IMR-90 (cell line): Measurements from ENCODE around the gene LMAN2L. TPM values are rescaled to one million over a fixed set of nuclear protein-coding genes. Genes with fewer than 3 reads are reported as not detected.

Experiments used
- ATAC-seq: fragments of 200-7000 bp; cut with Tn5 transposase; 2 replicates; pipeline ENCODE4 v1.9.1; 2020; ENCODE audit warnings: low read depth, mild to moderate bottlenecking, moderate library complexity
- BruUV-seq: library from RNA; stranded (reverse); fragments of 400-500 nt; replicated peaks from 2 replicates; lab custom pipeline; 2021; lab: Mats Ljungman, UMichigan
- CTCF ChIA-PET: fragments of 300-600 bp; formaldehyde crosslinking; extraction: SDS; loops from one replicate; lab custom pipeline; 2021; ENCODE audit warnings: antibody characterized with exemption; lab: Yijun Ruan, JAX
- POLR2A ChIA-PET: fragments of 300-600 bp; sonication (Branson Sonifier 250); formaldehyde crosslinking; loops from one replicate; lab custom pipeline; 2022; ENCODE audit warnings: antibody characterized with exemption; ENCODE audit not compliant: unreplicated experiment; lab: Charles Lee
- DNase-seq: peaks from one replicate; pipeline ENCODE4 v3.0.0; 2013
- H2AFZ ChIP-seq: replicated peaks from 2 replicates; pipeline ENCODE3; 2013; ENCODE audit warnings: low read length, mild to moderate bottlenecking; ENCODE audit not compliant: poor library complexity
- H2AK5ac ChIP-seq: 2 replicates; pipeline ENCODE4 v1.6.1; 2013; ENCODE audit warnings: low read depth, low read length, inconsistent platforms
- H2AK9ac ChIP-seq: replicated peaks from 2 replicates; pipeline ENCODE3; 2013; ENCODE audit warnings: mild to moderate bottlenecking, low read depth, low read length, moderate library complexity; ENCODE audit not compliant: poor library complexity
- H2BK120ac ChIP-seq: 2 replicates; pipeline ENCODE4 v1.6.1; 2013; ENCODE audit warnings: low read depth, low read length, inconsistent platforms
- H2BK15ac ChIP-seq: 3 replicates; pipeline ENCODE4 v1.6.1; 2013; ENCODE audit warnings: low read depth, low read length, inconsistent platforms
- H2BK20ac ChIP-seq: 2 replicates; pipeline ENCODE4 v1.6.1; 2013; ENCODE audit warnings: low read depth, mild to moderate bottlenecking, inconsistent platforms, low read length, moderate library complexity
- H2BK5ac ChIP-seq: 2 replicates; pipeline ENCODE4 v1.6.1; 2013; ENCODE audit warnings: mild to moderate bottlenecking, low read depth, low read length, inconsistent platforms; ENCODE audit not compliant: poor library complexity, severe bottlenecking
- H3K14ac ChIP-seq: replicated peaks from 2 replicates; pipeline ENCODE4 v1.6.1; 2013; ENCODE audit warnings: low read depth, low read length, inconsistent platforms
- H3K18ac ChIP-seq: 2 replicates; pipeline ENCODE4 v1.6.1; 2013; ENCODE audit warnings: low read depth, low read length, control low read depth
- H3K23ac ChIP-seq: 2 replicates; pipeline ENCODE4 v1.6.1; 2013; ENCODE audit warnings: low read depth, low read length, inconsistent platforms
- H3K27ac ChIP-seq: 2 replicates; pipeline ENCODE4 v1.5.1; 2013; ENCODE audit warnings: mild to moderate bottlenecking, control low read depth, low read length; ENCODE audit not compliant: insufficient read depth
- H3K27me3 ChIP-seq: 2 replicates; pipeline ENCODE4 v1.6.1; 2013; ENCODE audit warnings: low read length; ENCODE audit not compliant: control insufficient read depth, insufficient read depth
- H3K36me3 ChIP-seq: 2 replicates; pipeline ENCODE4 v1.6.1; 2013; ENCODE audit warnings: low read length, mixed read lengths; ENCODE audit not compliant: control insufficient read depth, insufficient read depth
- H3K4ac ChIP-seq: 2 replicates; pipeline ENCODE4 v1.6.1; 2013; ENCODE audit warnings: low read depth, low read length, inconsistent platforms
- H3K4me1 ChIP-seq: 2 replicates; pipeline ENCODE4 v1.6.1; 2013; ENCODE audit warnings: low read length, mixed read lengths; ENCODE audit not compliant: control insufficient read depth, insufficient read depth
- H3K4me2 ChIP-seq: 2 replicates; pipeline ENCODE4 v1.6.1; 2013; ENCODE audit warnings: low read depth, mild to moderate bottlenecking, control low read depth, low read length, moderate library complexity
- H3K4me3 ChIP-seq: 2 replicates; pipeline ENCODE4 v1.5.1; 2013; ENCODE audit warnings: low read depth, mild to moderate bottlenecking, control low read depth, low read length, moderate library complexity; ENCODE audit not compliant: insufficient read depth
- H3K56ac ChIP-seq: 2 replicates; pipeline ENCODE4 v1.6.1; 2013; ENCODE audit warnings: low read length, inconsistent platforms; ENCODE audit not compliant: insufficient read depth; ENCODE audit errors: extremely low read depth
- H3K79me1 ChIP-seq, 2 experiments: 2 replicates each; pipeline ENCODE4 v1.6.1; 2013; ENCODE audit warnings: low read length in 2 of 2, inconsistent platforms in 1 of 2, low read depth in 1 of 2
- H3K9ac ChIP-seq: 2 replicates; pipeline ENCODE4 v1.6.1; 2013; ENCODE audit warnings: low read depth, low read length, control low read depth
- H3K9me1 ChIP-seq: 2 replicates; pipeline ENCODE4 v1.6.1; 2013; ENCODE audit warnings: low read length, inconsistent platforms; ENCODE audit not compliant: insufficient read depth
- H3K9me3 ChIP-seq: 2 replicates; pipeline ENCODE4 v1.6.1; 2013; ENCODE audit warnings: low read length; ENCODE audit not compliant: control insufficient read depth, insufficient read depth
- H4K20me1 ChIP-seq: 2 replicates; pipeline ENCODE4 v1.6.1; 2013; ENCODE audit warnings: low read length, inconsistent platforms; ENCODE audit not compliant: insufficient read depth
- H4K5ac ChIP-seq: 2 replicates; pipeline ENCODE4 v1.6.1; 2013; ENCODE audit warnings: mild to moderate bottlenecking, low read depth, low read length, control low read depth
- H4K8ac ChIP-seq, 2 experiments: 2 replicates each; pipeline ENCODE4 v1.6.1; 2013; ENCODE audit warnings: low read depth in 2 of 2, low read length in 2 of 2, control low read depth in 1 of 2, inconsistent platforms in 1 of 2
- H4K91ac ChIP-seq: 2 replicates; pipeline ENCODE4 v1.6.1; 2013; ENCODE audit warnings: low read depth, low read length, inconsistent platforms; ENCODE audit not compliant: insufficient read depth
- BHLHE40 ChIP-seq: fragments of 150-350 bp; IDR thresholded peaks from 2 replicates; pipeline ENCODE4 v1.6.1; 2016; ENCODE audit warnings: mild to moderate bottlenecking, low read depth, low read length
- CEBPB ChIP-seq: IDR thresholded peaks from 2 replicates; pipeline ENCODE4 v1.6.1; 2012; ENCODE audit warnings: low read depth, low read length, improper control_type of control experiment
- MAFK ChIP-seq: IDR thresholded peaks from 2 replicates; pipeline ENCODE4 v1.6.1; 2012; ENCODE audit warnings: low read depth, low read length, improper control_type of control experiment
- MAZ ChIP-seq: IDR thresholded peaks from 2 replicates; pipeline ENCODE4 v1.6.1; 2012; ENCODE audit warnings: low read depth, mild to moderate bottlenecking, low read length, improper control_type of control experiment, moderate library complexity, borderline replicate concordance
- NFE2L2 ChIP-seq: fragments of 150-350 bp; IDR thresholded peaks from 2 replicates; pipeline ENCODE4 v1.6.1; 2016; ENCODE audit warnings: low read depth, mild to moderate bottlenecking, low read length
- POLR2A ChIP-seq: IDR thresholded peaks from 2 replicates; pipeline ENCODE4 v1.6.1; 2012; ENCODE audit warnings: mild to moderate bottlenecking, low read depth, low read length
- RAD21 ChIP-seq: IDR thresholded peaks from 2 replicates; pipeline ENCODE4 v1.6.1; 2012; ENCODE audit warnings: low read length, improper control_type of control experiment
- WGBS, 2 experiments: methylation state at CpG; one replicate each; pipeline versions ENCODE4 v1.1.5 to v1.1.7; 2013; ENCODE audit warnings: missing lambda C conversion rate in 2 of 2; ENCODE audit not compliant: insufficient read length in 1 of 2; ENCODE audit errors: extremely low coverage in 2 of 2; 5-methylcytosine and 5-hydroxymethylcytosine counted together
- dilution Hi-C: fragments of 300-500 bp; cut with HindIII; formaldehyde crosslinking; loops from one replicate; pipeline ENCODE4 v1.14.3; 2018; ENCODE audit warnings: low sequenced_read_pairs; ENCODE audit not compliant: unreplicated experiment
- in situ Hi-C: fragments of 300-500 bp; cut with MboI; formaldehyde crosslinking; loops from 3 replicates; pipeline ENCODE4 v1.14.3; 2019; ENCODE audit warnings: low sequenced_read_pairs, inconsistent platforms, mixed read lengths
- intact Hi-C: fragments of 100-400 bp; cut with micrococcal nuclease; formaldehyde crosslinking; loops from 2 replicates; pipeline ENCODE4 v1.10.0; 2022
- polyA plus RNA-seq, 3 experiments: library from polyadenylated mRNA; depleted of rRNA; stranded (reverse); fragments of >200 nt; gene quantifications; 2 replicates each; pipeline ENCODE4 v1.2.3, GENCODE V29; 2012; ENCODE audit warnings: low replicate concordance in 1 of 3
- total RNA-seq: library from RNA; depleted of rRNA; stranded (reverse); fragments of >200 nt; gene quantifications from 2 replicates; pipeline ENCODE4 v1.2.3, GENCODE V29; 2012
- TF ChIP-seq, protein P1 (sequence below): conservative IDR thresholded peaks from 2 replicates; pipeline ENCODE4 v1.5.1; 2012; ENCODE audit warnings: mild to moderate bottlenecking, low read depth, low read length, improper control_type of control experiment
- TF ChIP-seq, protein P2 (sequence below): fragments of 150-350 bp; IDR thresholded peaks from 2 replicates; pipeline ENCODE4 v1.6.1; 2016; ENCODE audit warnings: low read depth, mild to moderate bottlenecking, low read length, moderate library complexity, borderline replicate concordance

LMAN2L gene
- total and polyA plus RNA-seq, 2 of the 4 experiments (the other 2 are of a cell fraction): 22.5 to 22.9 TPM

DNA sequence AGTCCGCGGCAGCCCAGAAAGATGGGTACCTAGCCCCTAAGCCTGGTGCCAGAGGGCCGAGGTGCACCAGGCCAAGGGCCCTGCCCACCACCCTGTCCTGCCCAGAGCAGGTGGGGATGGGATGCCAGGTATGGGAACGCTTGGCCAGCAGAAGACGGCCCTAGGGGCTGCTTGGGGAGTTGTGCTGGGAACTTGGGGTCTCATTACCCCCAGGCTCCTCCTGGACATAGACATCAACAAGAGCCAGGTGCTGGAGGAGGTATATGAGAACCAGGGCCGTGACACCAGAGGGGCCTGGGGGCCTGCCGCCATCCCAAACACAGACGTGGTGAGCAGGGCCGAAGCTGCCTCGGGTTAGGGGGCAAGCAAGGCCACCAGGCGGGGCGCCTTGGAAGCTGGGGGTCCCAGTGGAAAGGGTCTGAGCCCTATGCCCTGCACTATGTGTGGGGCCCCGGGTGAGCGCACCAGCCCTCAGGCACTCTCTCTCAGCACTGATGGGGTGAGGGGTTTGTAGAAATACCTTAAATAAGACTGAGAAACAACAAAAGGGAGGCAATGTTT is 50.4 kb downstream of the LMAN2L start:
- Histone ChIP-seq H3K27ac (no peak overlapping the region), H2AK9ac (no peak overlapping the region), H2BK15ac (no peak overlapping the region), H3K4me2 (no peak overlapping the region), H2AK5ac (no peak overlapping the region), H3K9me1 (0 out of 2 replicates have a peak, but pooled peaks cover 2% of the 10 kb centered on the region), H3K14ac (no peak overlapping the region), H3K9ac (no peak overlapping the region), H3K23ac (no peak overlapping the region), H2BK5ac (no peak overlapping the region), H2AFZ (no peak overlapping the region), H3K56ac (no peak overlapping the region), H3K4me1 (peaks cover 12% of the 10 kb centered on the region; the same call in 1 of the 2 replicates), H3K4me3 (no peak overlapping the region), H4K8ac (no peak overlapping the region), H4K91ac (no peak overlapping the region), H3K4ac (no peak overlapping the region), H3K79me1 (no peaks in the 10 kb centered on the region), H3K36me3 (no peaks in the 10 kb centered on the region), H2BK20ac (no peak overlapping the region), H3K9me3 (no peaks in the 10 kb centered on the region), H3K18ac (no peak overlapping the region), H2BK120ac (no peak overlapping the region), H4K20me1 (no peaks in the 10 kb centered on the region), H3K27me3 (peaks cover 7% of the 10 kb centered on the region; the same call in 1 of the 2 replicates), H4K5ac (no peak overlapping the region)
- intact Hi-C loops: no loop called here
- TF ChIP-seq MAZ (no peak), MAFK (no peak), POLR2A (no peak), BHLHE40 (no peak), CEBPB (no peak), NFE2L2 (no peak), RAD21 (no peak)
- TF ChIP-seq, protein P1, sequence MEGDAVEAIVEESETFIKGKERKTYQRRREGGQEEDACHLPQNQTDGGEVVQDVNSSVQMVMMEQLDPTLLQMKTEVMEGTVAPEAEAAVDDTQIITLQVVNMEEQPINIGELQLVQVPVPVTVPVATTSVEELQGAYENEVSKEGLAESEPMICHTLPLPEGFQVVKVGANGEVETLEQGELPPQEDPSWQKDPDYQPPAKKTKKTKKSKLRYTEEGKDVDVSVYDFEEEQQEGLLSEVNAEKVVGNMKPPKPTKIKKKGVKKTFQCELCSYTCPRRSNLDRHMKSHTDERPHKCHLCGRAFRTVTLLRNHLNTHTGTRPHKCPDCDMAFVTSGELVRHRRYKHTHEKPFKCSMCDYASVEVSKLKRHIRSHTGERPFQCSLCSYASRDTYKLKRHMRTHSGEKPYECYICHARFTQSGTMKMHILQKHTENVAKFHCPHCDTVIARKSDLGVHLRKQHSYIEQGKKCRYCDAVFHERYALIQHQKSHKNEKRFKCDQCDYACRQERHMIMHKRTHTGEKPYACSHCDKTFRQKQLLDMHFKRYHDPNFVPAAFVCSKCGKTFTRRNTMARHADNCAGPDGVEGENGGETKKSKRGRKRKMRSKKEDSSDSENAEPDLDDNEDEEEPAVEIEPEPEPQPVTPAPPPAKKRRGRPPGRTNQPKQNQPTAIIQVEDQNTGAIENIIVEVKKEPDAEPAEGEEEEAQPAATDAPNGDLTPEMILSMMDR: no peak
- TF ChIP-seq, protein P2, sequence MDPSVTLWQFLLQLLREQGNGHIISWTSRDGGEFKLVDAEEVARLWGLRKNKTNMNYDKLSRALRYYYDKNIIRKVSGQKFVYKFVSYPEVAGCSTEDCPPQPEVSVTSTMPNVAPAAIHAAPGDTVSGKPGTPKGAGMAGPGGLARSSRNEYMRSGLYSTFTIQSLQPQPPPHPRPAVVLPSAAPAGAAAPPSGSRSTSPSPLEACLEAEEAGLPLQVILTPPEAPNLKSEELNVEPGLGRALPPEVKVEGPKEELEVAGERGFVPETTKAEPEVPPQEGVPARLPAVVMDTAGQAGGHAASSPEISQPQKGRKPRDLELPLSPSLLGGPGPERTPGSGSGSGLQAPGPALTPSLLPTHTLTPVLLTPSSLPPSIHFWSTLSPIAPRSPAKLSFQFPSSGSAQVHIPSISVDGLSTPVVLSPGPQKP: no peak
- dilution Hi-C loops: no loop called here
- WGBS, 2 experiments: 87% methylated on average over 7 of the region's 14 CpGs; no CpG with 5 or more reads in 1 of the 2 experiments
- in situ Hi-C loops: no loop called here
- POLR2A ChIA-PET: no interaction called here
- no peak for ATAC-seq
- no TSS peak for BruUV-seq
- DNase-seq: no peak
- CTCF ChIA-PET: no interaction called here
